Left renal pelvis (tissue), 4 donors: ENCODE results near the gene ARHGEF37. TPM values are rescaled to one million over a fixed set of nuclear protein-coding genes. Genes with fewer than 3 reads are reported as not detected.
"Not testable (repeated sequence)": the region's sequence is repeated elsewhere in the genome, so short reads cannot be mapped to it uniquely, and the experiment has no call there.

Experiments used
- DNase-seq, 4 donors: peaks; one replicate each; pipeline ENCODE4 v3.0.0-alpha.2; 2013; ENCODE audit warnings: low read depth in 4 of 4, low spot score in 3 of 4
- polyA plus RNA-seq, 4 donors: library from polyadenylated mRNA; unstranded; fragments of 120-200 nt; gene quantifications; one replicate each; pipeline ENCODE4 v1.2.1, GENCODE V29; 2013; ENCODE audit not compliant: insufficient read length in 4 of 4

The ARHGEF37 gene
- polyA plus RNA-seq, 4 donors, result 5.4 to 6.8 (median 5.9) TPM

DNA sequence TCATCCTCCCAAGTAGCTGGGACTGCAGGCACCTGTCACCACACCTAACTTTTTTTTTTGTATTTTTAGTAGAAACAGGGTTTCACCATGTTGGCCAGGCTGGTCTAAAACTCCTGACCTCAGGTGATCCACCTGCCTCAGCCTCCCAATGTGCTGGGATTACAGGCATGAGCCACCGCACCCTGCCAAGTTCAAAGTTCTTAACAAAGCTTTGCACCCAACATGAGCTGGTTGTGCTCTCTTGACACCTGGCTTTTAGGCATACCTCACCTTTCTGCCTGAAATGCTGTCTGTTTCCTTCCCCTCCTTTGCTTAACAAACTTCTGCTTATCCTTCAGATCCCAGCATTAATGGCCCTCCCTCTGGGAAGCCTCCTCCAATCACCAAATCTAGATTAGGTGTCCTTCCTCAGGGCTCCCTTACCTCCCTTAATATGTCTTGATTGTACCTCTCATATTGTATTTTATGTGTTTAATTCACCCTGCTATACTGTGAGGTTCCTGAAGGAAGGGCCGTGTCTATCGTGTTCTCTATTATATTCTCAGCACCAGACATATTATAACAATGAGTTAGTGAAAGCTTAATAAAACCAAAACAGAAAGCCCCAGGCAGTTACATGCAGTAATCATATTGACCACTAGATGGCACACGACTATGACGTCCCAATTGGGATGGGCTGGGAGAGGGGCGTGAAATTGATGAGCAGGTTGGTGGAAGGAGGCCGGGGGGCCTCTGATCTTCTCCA lies 86.0 kb downstream of the ARHGEF37 start:
- no peak for DNase-seq

DNA sequence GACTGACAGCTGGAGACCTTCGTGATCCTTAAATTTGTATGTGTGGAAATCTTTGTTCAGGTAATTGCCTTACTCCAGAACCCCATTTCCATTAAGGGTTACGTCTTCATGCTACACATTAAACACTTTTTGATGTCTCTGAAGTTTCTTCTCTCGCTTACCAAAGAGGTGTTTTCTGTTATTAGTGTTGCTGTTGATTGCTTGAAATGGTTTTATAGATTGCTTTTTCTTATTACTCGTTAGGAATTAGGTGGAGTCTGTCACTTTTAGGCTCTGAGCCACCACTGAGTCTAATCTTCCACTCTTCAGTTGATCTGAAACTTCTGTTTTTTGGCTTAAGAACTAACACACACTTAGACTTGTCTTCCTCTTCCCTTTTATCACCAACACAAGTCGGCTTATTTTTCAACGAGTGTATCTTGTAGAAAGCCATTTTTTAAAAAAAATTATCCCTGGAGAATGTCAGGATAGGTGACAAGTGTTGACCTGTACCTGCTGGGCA lies 86.6 kb downstream of the ARHGEF37 start:
- no peak for DNase-seq

DNA sequence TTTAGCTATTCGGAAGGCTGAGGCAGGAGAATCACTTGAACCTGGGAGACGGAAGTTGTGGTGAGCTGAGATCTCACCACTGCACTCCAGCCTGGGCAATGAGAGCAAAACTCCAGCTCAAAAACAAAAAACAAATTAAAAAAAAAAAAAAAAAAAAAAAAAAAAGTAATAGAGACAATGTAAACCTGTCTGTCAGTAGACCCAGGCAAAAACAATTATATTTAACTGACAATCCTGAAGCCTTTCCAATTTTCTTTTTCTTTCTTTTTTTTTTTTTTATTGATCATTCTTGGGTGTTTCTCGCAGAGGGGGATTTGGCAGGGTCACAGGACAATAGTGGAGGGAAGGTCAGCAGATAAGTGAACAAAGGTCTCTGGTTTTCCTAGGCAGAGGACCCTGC lies 88.0 kb downstream of the ARHGEF37 start:
- DNase-seq, result not testable (repeated sequence)

DNA sequence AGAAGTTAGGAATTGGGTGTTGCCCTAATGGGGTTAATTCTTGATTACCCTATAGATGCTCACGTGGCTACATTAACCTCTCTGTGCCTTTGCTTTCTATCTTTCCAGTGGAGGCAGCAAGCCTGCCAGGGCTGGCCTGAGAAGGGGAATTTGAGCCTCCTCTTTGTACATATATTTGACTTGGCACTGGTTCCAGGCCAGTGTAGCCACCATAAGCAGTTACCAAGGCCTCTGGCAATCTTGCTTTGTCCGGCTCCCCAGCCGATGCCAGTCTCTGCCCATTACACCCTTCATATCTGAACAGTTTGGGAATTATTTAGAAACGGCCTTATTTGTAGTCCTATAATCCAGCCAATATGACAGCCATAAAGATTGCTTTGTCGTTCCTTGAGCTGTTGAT lies 90.2 kb downstream of the ARHGEF37 start:
- DNase-seq, result no peak

DNA sequence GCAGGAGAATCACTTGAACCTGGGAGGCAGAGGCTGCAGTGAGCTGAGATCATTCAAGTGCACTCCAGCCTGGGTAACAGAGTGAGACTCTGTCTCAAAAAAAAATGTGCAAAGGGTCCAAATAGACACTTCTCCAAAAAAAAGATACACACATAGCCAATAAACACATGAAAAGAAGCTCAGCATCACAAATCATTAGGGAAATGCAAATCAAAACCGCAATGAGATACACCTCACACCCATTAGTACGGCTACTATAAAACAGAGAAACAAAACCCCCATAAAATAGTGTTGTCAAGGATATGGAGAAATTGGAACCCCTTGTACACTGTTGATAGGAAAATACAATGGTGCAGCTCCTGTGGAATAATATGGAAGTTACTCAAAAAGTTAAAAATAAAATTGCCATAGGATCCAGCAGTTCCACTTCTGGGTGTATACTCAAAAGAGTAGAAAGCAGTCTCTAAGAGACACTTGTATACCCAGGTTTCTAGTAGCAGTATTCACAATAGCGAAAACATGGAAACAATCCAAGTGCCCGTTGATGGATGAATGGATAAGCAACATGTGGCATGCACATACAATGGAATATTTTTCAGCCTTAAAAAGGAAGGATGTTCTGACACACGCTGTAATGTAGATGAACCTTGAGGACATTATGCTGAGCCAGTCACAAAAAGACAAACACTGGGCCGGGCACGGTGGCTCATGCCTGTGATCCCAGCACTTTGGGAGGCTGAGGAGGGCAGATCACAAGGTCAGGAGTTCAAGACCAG lies 91.6 kb downstream of the ARHGEF37 start:
- DNase-seq, result no peak

DNA sequence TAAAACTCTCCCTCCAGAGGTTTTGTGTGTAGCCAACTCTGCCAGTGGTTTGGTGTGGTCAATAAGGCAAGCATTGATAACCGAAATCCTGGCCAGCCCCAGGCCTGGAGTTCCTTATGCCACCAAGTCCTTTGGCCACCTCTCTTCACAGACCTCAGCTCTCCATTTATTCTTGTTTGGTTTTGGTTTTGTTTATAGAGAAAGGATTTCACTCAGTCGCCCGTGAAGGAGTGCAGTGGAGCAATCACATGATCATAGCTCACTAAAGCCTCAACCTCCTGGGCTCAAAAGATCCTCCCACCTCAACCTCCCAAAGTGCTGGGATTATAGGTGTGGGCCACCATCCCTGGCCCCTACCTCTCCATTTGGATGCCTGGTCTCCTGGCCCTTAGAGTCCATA lies 93.4 kb downstream of the ARHGEF37 start:
- DNase-seq, result no peak

DNA sequence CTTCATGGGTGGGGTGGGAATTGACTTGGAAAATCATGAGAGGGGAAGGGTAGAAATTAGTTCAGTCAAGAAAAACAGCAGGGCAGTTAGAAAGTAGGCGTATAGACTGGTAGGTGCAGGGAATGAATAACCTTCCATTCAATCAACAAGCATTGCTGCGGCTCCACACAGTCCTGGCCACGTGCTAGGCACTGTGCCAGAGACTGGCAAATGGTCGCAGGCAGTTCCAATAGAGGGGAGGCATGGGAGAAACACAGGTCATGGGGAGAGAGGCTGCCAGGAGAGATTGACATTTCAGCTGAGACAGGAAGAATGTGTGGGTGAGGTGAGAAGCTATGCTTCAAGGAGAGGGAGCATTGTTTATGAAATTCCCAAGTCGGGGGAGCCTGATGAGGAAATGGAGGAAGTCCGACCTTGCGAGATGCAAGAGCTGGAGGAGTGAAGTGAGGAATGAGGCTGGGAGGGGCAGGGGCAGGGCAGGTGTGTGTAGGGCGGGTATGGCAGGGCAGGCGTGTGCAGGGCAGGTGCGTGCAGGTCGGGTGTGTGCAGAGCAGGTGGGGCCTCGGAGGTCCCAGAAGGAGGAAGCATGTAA lies 94.4 kb downstream of the ARHGEF37 start:
- DNase-seq, result peak in 1 of 4 donors; percentile 34

DNA sequence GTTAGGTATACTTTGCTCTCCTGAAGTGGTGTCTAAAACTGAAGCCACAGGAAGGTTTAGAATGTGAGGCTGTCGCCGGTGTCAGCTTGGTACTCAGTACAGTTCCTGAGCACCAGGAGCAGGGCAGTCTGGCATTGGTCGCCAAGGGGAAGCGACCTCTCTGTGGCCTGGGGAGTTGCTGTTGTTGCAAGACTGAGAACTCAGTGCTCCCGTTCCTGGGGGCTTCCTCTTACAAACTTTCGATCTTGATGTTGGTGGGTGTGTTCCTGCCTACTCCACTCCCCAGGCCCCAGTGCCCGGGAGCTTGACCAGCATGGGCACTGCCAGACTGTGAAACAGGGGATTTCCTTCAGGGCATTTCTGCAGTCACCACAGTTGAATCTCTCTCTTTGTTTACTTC lies 96.4 kb downstream of the ARHGEF37 start:
- no peak for DNase-seq

DNA sequence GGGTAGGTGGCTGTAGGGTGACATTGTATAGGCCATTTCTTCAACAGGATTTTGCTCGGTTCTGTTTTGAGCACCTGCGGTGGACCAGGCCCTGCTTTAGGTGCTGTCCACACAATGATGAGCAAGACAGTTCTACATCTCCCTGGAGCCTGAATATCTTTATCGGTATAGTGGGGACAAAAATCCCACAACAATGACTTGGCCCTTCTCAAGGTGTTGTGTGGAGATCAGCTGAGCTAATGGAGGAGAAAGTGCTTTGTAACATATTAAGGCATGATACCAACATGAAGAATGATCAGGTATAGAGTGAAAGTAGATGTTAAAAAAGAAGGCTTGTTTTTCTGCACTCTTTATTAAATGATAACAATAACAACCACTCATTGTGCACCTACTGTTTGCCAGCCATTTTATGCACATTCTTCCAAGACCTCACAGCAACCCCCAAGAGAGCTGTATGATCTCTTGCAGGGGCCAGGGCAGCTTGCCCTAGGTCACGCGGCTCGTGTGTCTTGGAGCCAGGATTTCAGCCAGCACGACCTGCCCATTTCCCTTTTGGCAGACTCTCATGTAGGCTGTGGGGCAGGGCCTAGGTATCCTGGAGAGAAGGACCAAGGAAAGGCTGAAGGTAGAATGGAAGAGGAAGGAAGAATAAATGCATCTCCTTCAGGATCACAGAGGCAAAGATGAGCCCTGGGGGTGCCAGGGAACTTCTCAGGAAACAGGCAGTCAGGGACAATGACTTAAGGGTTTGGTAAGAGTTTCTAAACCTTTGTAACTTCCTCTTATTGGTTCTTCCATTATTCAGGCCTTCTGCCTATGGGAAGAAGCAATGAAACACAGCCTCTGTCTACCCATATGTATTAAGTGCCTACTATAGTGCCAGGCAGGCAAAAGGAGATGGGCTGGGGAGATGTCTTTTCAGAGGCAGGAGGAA lies 98.8 kb downstream of the ARHGEF37 start:
- no peak for DNase-seq

DNA sequence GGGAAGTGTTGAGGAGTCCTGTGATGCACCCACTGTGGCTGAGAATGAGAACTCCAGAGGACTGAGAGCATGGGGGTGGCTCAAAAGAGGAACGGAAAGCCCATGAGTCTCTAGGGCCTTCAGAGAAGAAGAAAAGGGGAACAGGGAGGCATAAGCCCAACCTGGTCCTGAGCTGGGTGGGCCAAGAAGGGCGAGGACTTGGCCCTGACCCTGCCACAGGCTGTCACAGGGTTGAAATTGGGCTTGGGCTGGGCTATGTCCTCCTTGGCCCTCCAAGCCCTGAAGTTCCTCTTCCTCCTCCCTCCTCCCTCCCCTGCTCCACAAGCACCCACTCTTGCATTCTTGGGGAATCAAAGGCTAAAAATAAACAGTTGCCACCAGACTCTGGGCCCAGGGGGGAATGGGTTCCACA lies 99.5 kb downstream of the ARHGEF37 start:
- DNase-seq, result no peak

DNA sequence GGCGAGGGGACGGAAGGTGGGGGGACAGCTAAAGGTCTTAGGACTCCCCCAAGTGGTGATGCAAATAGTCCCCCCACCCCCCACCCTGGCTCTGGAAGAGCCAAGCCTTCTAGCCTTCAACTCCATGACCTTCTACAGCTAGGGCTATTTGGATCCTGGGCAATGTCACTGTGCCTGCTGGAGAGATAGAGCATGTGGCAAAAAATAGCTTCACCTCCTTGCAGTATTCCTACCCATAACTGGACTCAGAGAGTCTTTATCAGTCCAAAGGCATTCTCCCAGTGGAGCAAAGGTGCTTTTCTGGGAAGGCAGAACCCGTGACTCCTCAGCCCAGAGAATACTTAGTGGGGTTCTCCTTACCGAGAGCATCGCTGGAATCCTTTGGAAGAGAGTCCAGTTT lies 100.0 kb downstream of the ARHGEF37 start:
- DNase-seq, result no peak

DNA sequence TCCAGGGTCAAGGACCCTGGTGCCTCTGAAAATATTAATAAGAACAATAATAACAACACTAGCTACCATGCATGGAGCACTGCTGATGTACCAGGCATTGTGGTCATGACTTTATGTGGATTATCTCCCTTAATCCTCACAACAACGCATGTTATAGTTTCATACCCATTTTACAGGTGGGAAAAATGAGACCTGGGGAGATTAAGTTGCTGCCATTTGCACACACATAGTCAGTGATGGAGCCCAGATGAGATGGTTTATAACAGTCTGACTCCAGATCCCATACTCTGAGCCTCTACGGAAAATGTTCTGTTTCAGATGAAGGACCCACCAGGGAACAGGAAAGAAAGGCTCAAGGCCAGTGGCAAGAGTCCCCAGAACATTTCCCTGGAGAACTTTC lies 100.6 kb downstream of the ARHGEF37 start:
- DNase-seq, result no peak

DNA sequence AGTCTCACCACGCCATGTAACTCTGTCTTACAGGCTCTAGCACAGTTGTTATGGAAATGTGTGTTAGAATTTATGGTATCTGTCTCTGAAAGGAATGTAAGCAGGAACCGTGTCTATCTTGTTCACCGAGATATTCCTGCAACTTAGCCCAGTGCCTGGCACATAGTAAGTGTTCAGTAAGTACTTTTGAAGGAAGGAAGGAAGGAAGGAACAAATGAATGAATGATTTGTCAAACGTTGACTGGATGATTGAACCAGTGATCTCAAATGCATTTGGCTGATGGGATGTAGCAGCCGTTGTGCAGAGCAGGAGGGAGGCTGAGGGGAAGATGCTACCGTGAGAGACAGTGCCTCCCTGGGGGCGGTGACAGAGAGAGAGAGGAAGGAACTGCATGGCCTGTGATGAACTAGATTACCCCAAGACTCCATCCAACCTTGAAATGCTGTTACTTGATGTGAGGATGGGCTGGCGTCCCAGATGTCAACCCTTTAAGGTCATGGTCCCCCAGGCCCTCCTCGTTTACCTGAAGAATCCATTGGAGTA lies 101.3 kb downstream of the ARHGEF37 start:
- DNase-seq, result no peak

DNA sequence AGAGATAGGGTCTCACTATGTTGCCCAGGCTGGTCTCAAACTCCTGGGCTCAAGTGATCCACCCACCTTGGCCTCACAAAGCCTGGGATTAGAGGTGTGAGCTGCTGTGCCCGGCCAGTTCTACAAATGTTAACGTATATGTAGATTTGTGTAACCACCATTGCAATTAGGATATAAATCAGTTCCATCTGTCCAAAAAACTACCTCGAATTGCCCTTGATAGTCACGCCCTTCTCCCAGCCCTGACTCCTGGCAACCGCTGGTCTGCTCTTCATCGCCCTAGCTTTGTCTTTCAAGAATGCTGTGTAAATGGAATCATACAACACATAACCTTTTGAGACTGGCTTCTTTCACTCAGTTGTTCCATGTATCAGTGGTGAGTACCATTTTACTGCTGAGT lies 102.7 kb downstream of the ARHGEF37 start:
- DNase-seq, result no peak

DNA sequence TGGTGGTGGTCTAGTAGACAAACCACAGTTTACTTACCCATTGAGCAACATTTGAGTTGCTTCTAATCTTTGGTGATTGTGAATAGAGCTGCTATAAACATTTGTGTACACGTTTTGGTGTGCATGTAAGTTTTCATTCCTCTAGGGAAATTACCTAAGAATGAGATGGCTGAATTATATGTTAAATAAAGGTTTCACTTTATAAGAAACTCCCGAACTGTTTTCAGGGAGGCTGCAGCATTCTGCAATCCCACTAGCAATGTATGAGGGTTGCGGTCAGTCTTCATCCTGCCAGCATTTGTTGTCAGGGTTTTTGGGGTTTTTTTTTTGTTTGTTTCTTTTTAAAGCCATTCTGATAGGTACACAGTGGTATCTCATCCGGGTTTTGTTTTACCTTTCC lies 103.1 kb downstream of the ARHGEF37 start:
- DNase-seq, result no peak

Other genes with a start within 250 kb of the ARHGEF37 start
- 10 to 100 TPM; 15.9 to 20.8 (median 18.5) TPM for gene GRPEL2, start 236.0 kb upstream of the ARHGEF37 start, polyA plus RNA-seq
- gene PCYOX1L, start 223.5 kb upstream of the ARHGEF37 start, polyA plus RNA-seq, result 10 to 100 TPM; 15.8 to 18.8 (median 18.3) TPM
- 1 to 10 TPM in 3 of 4 donors, under 1 TPM in 1; 0.52 to 1.7 (median 1.4) TPM for gene IL17B, start 202.2 kb upstream of the ARHGEF37 start, polyA plus RNA-seq
- gene CSNK1A1, start 30.1 kb upstream of the ARHGEF37 start, polyA plus RNA-seq, result 100 to 1,000 TPM; 161 to 206 (median 183) TPM
- gene PPARGC1B, start 148.8 kb downstream of the ARHGEF37 start, polyA plus RNA-seq, result 1 to 10 TPM in 2 of 4 donors, under 1 TPM in 2; 0.67 to 1.9 (median 1.4) TPM